Omental fat pad (tissue), 4 donors: ENCODE data around the gene IFNLR1. TPM values are rescaled to one million over a fixed set of nuclear protein-coding genes. Genes with fewer than 3 reads are reported as not detected.

Experiments
- ATAC-seq: fragments of 150-250 bp; one replicate; pipeline ENCODE4 v1.9.1; 2016; ENCODE audit warnings: mild to moderate bottlenecking, moderate library complexity; ENCODE audit not compliant: low FRiP score
- DNase-seq: peaks from one replicate; pipeline ENCODE4 v3.0.0-alpha.2; 2019; ENCODE audit warnings: low spot score
- CTCF ChIP-seq, 3 donors: fragments of 450-650 bp; IDR thresholded peaks; one replicate each; pipeline ENCODE4 v1.5.1; 2016 to 2017; ENCODE audit warnings: antibody characterized with exemption in 3 of 3, mild to moderate bottlenecking in 3 of 3, moderate library complexity in 2 of 3
- total RNA-seq, 4 donors: library from RNA; depleted of rRNA; stranded (reverse); fragments of >200 nt; gene quantifications; one replicate each; pipeline ENCODE4 v1.1.0, GENCODE V29; 2016

The IFNLR1 gene
- total RNA-seq, 4 donors from 2014 or later: 1.1 to 4.6 (median 1.8) TPM; not detected in 1

- DNase-seq (no peak), ATAC-seq (no peak)
- TF ChIP-seq CTCF (IDR thresholded peaks at IDR 0.05): no peak
Measured at GRCh38 chr1:24224761-24225160, 37.7 kb upstream of the IFNLR1 start.

GRCh38 chr1:24224086-24224485 lies 37.0 kb upstream of the IFNLR1 start:
- no peak for TF ChIP-seq CTCF (IDR thresholded peaks at IDR 0.05)
- ATAC-seq (no peak), DNase-seq (no peak)

- no peak for TF ChIP-seq CTCF (IDR thresholded peaks at IDR 0.05)
- ATAC-seq (no peak), DNase-seq (no peak)
Measured at GRCh38 chr1:24222793-24223192, 35.7 kb upstream of the IFNLR1 start.

- no peak for TF ChIP-seq CTCF (IDR thresholded peaks at IDR 0.05)
- no peak for ATAC-seq
- no peak for DNase-seq
Measured at GRCh38 chr1:24222008-24222605, 35.0 kb upstream of the IFNLR1 start.

- no peak for TF ChIP-seq CTCF (IDR thresholded peaks at IDR 0.05)
- no peak for DNase-seq
- no peak for ATAC-seq
Measured at GRCh38 chr1:24221246-24221645, 34.2 kb upstream of the IFNLR1 start.

- DNase-seq: no peak
- no peak for TF ChIP-seq CTCF (IDR thresholded peaks at IDR 0.05)
Measured at GRCh38 chr1:24216276-24217074, 29.4 kb upstream of the IFNLR1 start.

More at GRCh38 chr1:24216276-24217074, 29.4 kb upstream of the IFNLR1 start:
- peak; percentile 55 for ATAC-seq
